ENCODE data around the gene PFDN6. TPM values are rescaled to one million over a fixed set of nuclear protein-coding genes. Genes with fewer than 3 reads are reported as not detected.

Gene PFDN6
- total and polyA plus RNA-seq, 9 of the 15 experiments (the other 6 are each of a cell fraction or from before 2014, with no cell fraction given): 6.8 to 475 (median 216) TPM

GRCh38 chr6:33320315-33321181 lies 31.1 kb downstream of the PFDN6 start (continued):
- TF ChIP-seq HMG20A (CRISPR knock-in tag; conservative IDR thresholded peaks at IDR 0.05) (no peak), TSC22D4 (tag; IDR thresholded peaks at IDR 0.05) (no peak), ASH1L (IDR thresholded peaks at IDR 0.05; ENCODE audit: borderline replicate concordance, low read depth, partially characterized antibody) (no peak), NFE2 (IDR thresholded peaks at IDR 0.05; ENCODE audit: low read depth) (peak; percentile 67), TBP (optimal IDR thresholded peaks at IDR 0.05; ENCODE audit: low read depth, low read length) (no peak), ZNF583 (CRISPR knock-in tag; IDR thresholded peaks at IDR 0.05) (no peak), PTTG1 (tag; IDR thresholded peaks at IDR 0.05; ENCODE audit: low read depth) (no peak), ZNF830 (CRISPR knock-in tag; IDR thresholded peaks at IDR 0.05) (no peak), BRF1 (IDR thresholded peaks at IDR 0.05; ENCODE audit: borderline replicate concordance, extremely low read depth, insufficient read length) (no peak), HBP1 (CRISPR knock-in tag; IDR thresholded peaks at IDR 0.05) (no peak), E2F5 (CRISPR knock-in tag; IDR thresholded peaks at IDR 0.05) (0 out of 2 replicates have a peak, but pooled peaks have one; percentile 54), TRIM25 (IDR thresholded peaks at IDR 0.05; ENCODE audit: borderline replicate concordance) (no peak), TEAD1 (CRISPR knock-in tag; IDR thresholded peaks at IDR 0.05) (peak in 1 of 2 experiments; percentile 57; a peak in 1 of 4 replicates), MTF1 (CRISPR knock-in tag; IDR thresholded peaks at IDR 0.05; ENCODE audit: borderline replicate concordance) (no peak), C11orf30 (IDR thresholded peaks at IDR 0.05; ENCODE audit: low read depth) (peak; percentile 62), RBM14 (IDR thresholded peaks at IDR 0.05; ENCODE audit: borderline replicate concordance, insufficient read depth, low read depth, low read length) (no peak)

Data from K562 (cell line).